Activated T-cell treated with anti-CD3 and anti-CD28 coated beads for 4 hours (primary cell): ENCODE results near the gene KLHL17.

ENCODE experiments used
- DNase-seq: peaks from one replicate; pipeline ENCODE4 v3.0.0-alpha.2; 2020

KLHL17 gene

GRCh38 chr1:923131-923990 is 37.0 kb upstream of the KLHL17 start, which contains the start of gene SAMD11:
SAMD11 (plus strand) TSS chr1:923923; CDS start chr1:924432, 509 bp downstream.
- peak; percentile 33 for DNase-seq

GRCh38 chr1:923991-924655 is 36.3 kb upstream of the KLHL17 start:
- DNase-seq: no peak

GRCh38 chr1:924656-925560 is 35.5 kb upstream of the KLHL17 start:
- no peak for DNase-seq

- no peak for DNase-seq
Measured at GRCh38 chr1:925561-926421, 34.6 kb upstream of the KLHL17 start.

GRCh38 chr1:927234-927633 is 33.1 kb upstream of the KLHL17 start:
- DNase-seq: no peak

- DNase-seq: no peak
Measured at GRCh38 chr1:927748-928147, 32.6 kb upstream of the KLHL17 start.

GRCh38 chr1:928825-929661 is 31.3 kb upstream of the KLHL17 start:
- DNase-seq: no peak

- no peak for DNase-seq
Measured at GRCh38 chr1:929712-930632, 30.4 kb upstream of the KLHL17 start.

- DNase-seq: no peak
Measured at GRCh38 chr1:930633-931138, 29.7 kb upstream of the KLHL17 start.

- no peak for DNase-seq
Measured at GRCh38 chr1:931380-932172, 28.8 kb upstream of the KLHL17 start.

- no peak for DNase-seq
Measured at GRCh38 chr1:932173-932510, 28.2 kb upstream of the KLHL17 start.

GRCh38 chr1:932776-933602 is 27.4 kb upstream of the KLHL17 start:
- no peak for DNase-seq

GRCh38 chr1:933603-933940 is 26.8 kb upstream of the KLHL17 start:
- DNase-seq: no peak

- DNase-seq: no peak
Measured at GRCh38 chr1:934991-935750, 25.2 kb upstream of the KLHL17 start.

- DNase-seq: no peak
Measured at GRCh38 chr1:935751-936231, 24.6 kb upstream of the KLHL17 start.

GRCh38 chr1:936348-937264 is 23.8 kb upstream of the KLHL17 start:
- DNase-seq: no peak
